GM12875 (cell line): ENCODE data around the gene GLI1.
"Not testable (repeated sequence)": the region's sequence is repeated elsewhere in the genome, so short reads cannot be mapped to it uniquely, and the experiment has no call there.

Source experiments
- H3K4me3 ChIP-seq: one replicate; pipeline ENCODE4 v1.5.1; 2011; ENCODE audit warnings: low read depth, low read length, control low read depth
- TF ChIP-seq, protein P1 (sequence below): IDR thresholded peaks from 2 replicates; pipeline ENCODE4 v1.5.1; 2011; ENCODE audit warnings: low read depth, mild to moderate bottlenecking, control low read depth, inconsistent platforms, low read length, moderate library complexity, borderline replicate concordance; ENCODE audit not compliant: insufficient read depth

Gene GLI1

DNA sequence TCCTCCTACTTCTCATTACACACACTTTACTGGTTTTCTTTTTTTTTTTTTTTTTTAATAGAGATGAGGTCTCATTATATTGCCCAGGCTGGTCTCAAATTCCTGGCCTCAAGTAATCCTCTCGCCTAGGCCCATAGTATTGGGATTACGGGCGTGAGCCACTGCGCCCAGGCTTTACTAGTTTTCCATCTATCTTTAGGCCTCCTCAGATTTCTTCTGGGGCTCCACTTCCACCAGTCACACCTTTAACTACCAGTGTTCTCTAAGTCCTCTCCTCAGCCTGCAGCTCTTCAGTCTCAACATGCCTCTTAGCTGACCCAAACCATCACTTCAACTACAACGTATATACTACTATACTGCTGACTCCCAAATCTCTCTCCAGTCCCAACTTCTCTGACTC, 39.1 kb upstream of the GLI1 start:
- H3K4me3 ChIP-seq: no peak overlapping the region
- TF ChIP-seq, protein P1, sequence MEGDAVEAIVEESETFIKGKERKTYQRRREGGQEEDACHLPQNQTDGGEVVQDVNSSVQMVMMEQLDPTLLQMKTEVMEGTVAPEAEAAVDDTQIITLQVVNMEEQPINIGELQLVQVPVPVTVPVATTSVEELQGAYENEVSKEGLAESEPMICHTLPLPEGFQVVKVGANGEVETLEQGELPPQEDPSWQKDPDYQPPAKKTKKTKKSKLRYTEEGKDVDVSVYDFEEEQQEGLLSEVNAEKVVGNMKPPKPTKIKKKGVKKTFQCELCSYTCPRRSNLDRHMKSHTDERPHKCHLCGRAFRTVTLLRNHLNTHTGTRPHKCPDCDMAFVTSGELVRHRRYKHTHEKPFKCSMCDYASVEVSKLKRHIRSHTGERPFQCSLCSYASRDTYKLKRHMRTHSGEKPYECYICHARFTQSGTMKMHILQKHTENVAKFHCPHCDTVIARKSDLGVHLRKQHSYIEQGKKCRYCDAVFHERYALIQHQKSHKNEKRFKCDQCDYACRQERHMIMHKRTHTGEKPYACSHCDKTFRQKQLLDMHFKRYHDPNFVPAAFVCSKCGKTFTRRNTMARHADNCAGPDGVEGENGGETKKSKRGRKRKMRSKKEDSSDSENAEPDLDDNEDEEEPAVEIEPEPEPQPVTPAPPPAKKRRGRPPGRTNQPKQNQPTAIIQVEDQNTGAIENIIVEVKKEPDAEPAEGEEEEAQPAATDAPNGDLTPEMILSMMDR: no peak

DNA sequence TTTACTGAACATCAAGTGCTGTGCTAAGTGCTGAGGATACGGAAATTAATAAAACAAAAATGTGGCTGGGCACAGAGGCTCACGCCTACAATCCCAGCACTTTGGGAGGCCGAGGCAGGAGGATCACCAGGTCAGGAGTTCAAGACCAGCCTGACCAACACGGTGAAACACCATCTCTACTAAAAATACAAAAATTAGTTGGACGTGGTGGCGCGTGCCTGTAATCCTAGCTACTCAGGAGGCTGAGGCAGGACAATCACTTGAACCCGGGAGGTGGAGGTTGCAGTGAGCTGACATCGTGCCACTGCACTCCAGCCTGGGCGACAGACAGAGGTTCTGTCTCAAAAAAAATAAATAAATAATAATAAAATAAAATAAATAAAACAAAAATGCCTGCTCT, 32.6 kb upstream of the GLI1 start:
- not testable (repeated sequence) for H3K4me3 ChIP-seq

DNA sequence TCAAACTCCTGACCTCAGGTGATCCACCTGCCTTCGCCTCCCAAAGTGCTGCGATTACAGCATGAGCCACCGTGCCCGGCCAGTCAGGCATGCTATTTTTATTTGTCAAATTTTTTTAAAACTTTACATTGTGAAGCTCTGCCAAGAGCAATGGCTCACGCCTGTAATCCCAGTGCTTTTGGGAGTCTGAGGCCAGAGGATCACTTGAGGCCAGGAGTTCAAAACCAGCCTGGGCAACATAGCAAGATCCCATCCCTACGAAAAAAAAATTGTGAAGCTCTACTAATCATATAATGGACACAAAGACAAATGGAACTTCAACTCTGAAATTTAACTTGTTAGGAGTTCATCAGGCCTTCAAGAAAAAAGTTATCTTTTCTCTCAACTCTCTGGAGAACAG, 30.6 kb upstream of the GLI1 start:
- H3K4me3 ChIP-seq: no peak overlapping the region
- TF ChIP-seq, protein P1: no peak

DNA sequence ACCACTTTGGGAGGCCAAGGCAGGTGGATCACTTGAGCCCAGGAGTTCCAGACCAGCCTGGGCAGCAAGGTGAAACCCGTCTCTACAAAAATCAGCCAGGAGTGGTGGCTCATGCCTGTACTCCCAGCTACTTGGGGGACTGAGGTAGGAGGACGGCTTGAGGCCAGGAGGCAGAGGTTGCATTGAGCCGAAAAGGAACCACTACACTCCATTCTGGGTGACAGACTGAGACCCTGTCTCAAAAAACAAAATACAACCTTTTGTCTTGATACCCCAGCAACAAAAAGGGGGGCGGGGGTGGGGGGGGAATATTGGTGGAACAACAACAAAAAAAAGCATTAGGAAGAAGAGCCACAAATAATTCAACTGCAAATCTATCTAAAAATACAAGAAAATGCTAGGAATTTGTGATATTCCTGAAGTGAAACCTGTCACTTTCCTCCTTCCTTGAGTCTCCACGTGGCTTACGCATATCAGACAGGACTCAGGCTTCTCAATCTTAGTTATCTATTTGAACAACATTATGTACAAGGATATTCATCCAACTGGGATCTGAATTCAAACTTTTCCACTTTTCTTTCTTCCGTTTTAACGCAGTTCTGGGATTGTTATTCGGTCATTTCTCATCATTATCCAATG, 30.0 kb upstream of the GLI1 start:
- TF ChIP-seq, protein P1: no peak
- H3K4me3 ChIP-seq: peak overlapping the region; percentile 69

DNA sequence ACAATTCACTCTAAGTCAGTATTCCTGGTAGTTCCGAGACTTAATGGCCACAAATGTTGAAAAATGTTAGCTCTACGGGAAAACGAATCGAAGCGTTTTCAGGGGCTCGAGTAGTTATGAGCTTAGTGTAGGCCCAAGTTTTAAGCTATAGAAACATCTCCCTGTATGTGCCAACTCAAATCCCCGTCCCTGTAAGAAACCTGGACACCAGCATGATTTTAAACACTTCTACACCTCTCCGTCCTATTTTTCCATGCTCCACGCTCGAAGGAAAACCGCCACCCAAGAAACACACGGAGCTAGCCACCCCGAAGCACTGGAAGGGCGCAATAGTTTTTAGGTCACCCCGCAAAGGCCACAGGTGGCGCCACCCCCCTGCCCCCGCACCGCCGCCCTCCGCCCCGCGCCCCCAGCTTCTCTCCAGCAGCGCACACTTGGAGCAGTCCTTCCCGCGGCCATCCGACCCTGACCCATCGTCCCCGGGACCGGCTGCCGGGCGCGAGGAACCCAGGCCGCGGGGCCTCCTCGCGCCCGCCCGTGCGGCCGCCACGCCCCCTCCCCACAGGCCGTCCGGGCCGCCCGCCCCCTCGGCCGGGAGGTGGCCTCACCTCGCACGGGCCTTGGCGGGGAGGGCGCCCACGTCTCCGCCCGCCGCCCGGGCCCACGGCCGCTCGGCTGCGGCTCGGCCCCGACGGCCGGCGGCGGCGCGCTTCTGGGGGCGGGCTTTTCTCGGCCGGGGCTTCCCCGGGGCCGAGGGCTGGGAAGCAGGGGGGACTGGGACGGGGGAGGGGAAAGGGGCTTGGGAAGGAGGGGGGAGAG, 29.3 kb upstream of the GLI1 start:
- peak overlapping the region; percentile 69 for H3K4me3 ChIP-seq
- TF ChIP-seq, protein P1: no peak

DNA sequence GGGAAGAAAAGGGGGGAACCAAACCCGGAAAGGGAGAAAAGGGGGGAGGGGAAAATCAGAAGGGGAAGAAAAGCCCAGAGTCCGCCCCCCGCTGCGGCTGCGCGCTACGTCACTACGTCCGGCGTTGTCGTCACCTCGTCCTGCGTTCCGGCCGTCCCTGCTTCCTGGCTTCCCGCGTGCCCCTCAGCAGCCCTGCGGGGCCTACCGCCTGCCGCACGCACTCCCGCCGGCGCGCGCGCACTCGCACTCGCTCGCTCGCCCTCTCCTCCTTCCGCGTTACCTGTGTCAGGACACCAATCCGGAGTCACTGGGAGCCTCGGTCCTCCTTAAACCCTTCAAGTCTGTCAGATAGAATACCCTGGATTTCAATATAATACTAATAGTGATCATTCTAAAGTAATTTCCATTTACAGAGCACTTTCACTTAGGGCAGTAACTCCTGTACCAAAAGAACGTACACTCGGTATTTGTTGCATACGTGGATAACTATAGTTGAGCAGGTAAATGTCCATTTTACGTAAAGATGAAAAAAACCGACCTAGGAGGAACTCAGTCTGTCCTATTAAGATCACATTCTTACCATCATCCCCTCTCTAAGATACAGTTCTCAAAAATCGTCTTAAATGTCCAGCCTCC, 28.5 kb upstream of the GLI1 start, which contains the start of gene R3HDM2:
Gene R3HDM2 (minus strand): TSS at position 113 of the 636 bp plus-strand sequence. CDS start 120,615 bp downstream, outside the sequence.
- TF ChIP-seq, protein P1: no peak
- peak within 1 kb of the TSS; percentile 69 for H3K4me3 ChIP-seq

DNA sequence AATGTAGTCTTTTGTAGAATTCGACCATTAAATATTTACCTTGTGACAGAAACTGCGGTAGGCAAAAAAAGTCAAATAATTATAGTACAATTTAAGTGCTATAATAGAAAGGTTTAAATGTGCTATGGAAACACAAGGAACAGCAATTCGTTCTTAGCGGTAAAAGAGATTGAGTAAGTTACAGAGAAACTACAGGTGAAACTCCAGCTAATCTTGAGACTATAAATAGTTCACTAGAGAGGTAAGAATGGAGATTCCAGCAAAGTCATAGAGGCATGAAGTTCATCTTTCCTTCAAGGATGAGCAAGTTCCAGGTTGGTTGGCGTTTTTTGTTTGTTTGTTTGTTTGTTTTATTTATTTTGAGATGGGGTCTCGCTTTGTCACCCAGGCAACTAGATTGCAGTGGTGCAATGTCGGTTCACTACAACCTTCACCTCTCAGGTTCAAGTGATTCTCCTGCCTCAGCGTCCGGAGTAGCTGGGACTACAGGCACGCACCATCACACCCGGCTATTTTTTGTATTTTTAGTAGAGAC, 27.9 kb upstream of the GLI1 start:
- TF ChIP-seq, protein P1: no peak

More for the DNA sequence above, 27.9 kb upstream of the GLI1 start:
- H3K4me3 ChIP-seq: no peak overlapping the region
